OCI-LY1 (cell line): ENCODE measurements around the gene LAMA1.

Experiments
- EZH2 ChIP-seq: fragments of 200-600 bp; sonication (generic), shearing (Covaris generic); IDR thresholded peaks from 2 replicates; pipeline ENCODE4 v1.8.0; 2017; ENCODE audit warnings: borderline replicate concordance, mixed run types, mild to moderate bottlenecking, antibody characterized with exemption, low read length, moderate library complexity, mixed read lengths
- TF ChIP-seq, protein P1 (sequence below): fragments of 200-600 bp; sonication (generic), shearing (Covaris generic); IDR thresholded peaks from 2 replicates; pipeline ENCODE4 v1.5.1; 2017; ENCODE audit warnings: mild to moderate bottlenecking, antibody characterized with exemption, low read length, moderate library complexity, mixed read lengths

DNA sequence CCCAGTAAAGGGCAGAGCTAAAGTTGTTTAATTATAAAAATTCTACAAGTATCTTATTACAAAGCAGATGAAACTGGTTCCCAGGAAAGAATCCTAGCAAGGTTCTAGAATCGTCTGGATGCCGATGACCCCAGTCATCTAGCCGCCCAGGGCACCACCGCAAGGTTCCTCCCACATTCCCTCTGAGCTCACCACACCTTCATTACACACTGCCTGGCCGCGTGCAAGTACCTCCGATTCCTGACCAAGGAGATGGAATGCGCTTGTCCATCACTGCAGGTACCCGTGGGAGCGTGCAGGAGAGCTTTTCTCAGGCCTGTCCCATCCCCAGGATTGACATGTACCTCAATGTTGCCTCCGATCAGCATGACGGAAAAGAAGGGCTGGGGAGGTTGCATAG, 158.5 kb downstream of the LAMA1 start:
- TF ChIP-seq EZH2 = no peak
- TF ChIP-seq, protein P1, sequence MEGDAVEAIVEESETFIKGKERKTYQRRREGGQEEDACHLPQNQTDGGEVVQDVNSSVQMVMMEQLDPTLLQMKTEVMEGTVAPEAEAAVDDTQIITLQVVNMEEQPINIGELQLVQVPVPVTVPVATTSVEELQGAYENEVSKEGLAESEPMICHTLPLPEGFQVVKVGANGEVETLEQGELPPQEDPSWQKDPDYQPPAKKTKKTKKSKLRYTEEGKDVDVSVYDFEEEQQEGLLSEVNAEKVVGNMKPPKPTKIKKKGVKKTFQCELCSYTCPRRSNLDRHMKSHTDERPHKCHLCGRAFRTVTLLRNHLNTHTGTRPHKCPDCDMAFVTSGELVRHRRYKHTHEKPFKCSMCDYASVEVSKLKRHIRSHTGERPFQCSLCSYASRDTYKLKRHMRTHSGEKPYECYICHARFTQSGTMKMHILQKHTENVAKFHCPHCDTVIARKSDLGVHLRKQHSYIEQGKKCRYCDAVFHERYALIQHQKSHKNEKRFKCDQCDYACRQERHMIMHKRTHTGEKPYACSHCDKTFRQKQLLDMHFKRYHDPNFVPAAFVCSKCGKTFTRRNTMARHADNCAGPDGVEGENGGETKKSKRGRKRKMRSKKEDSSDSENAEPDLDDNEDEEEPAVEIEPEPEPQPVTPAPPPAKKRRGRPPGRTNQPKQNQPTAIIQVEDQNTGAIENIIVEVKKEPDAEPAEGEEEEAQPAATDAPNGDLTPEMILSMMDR = no peak
